ENCODE data around the gene SLC25A3. TPM values are rescaled to one million over a fixed set of nuclear protein-coding genes. Genes with fewer than 3 reads are reported as not detected.

The SLC25A3 gene
- total and polyA plus RNA-seq, 9 of the 15 experiments (the other 6 are each of a cell fraction or from before 2014, with no cell fraction given): 264 to 766 (median 495) TPM

DNA sequence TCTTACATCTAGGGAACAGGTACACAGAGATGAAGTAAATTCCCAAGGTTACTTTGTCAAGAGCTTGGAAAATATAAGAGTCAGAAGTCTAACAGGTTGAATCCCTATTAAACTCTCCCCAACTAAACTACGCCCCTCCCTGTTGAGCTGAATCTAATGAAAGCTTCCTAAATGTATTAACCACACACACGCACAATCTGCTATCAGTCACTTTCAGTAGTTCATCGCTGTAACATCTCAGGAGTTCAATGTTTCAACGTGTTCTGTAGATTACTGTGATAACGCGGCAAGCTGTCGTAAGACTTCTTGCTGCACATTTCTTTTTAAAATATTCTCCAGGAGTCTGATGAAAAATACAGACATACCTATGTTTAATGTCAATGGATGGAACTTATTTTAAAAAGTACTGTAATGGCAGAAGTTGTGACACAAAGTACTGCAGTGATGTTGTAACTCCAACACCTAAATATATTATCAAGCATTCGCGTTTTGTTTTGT, 612 bp upstream of the SLC25A3 start:
- BruUV-seq (replicated peaks): TSS peak; percentile 99
- peak; percentile 35 for FAIRE-seq
- Histone ChIP-seq H3K4me1 (replicated peaks in 1 of 2; ENCODE audit: control insufficient read depth in 2 of 2, insufficient read depth in 2 of 2, low read length in 2 of 2) (peaks cover 16 to 18% of the 10 kb centered on the region in 2 experiments; a peak in 4 of 5 replicates), H2AFZ (ENCODE audit: low read depth, low read length) (peak overlapping the region; percentile 92), H4K20me1 (replicated peaks; ENCODE audit: control insufficient read depth, insufficient read depth, low read length) (peaks cover 26% of the 10 kb centered on the region), H3K9me1 (ENCODE audit: control insufficient read depth, insufficient read depth, low read length) (no peaks in the 10 kb centered on the region), H3K27me3 (ENCODE audit: control insufficient read depth in 2 of 2, insufficient read depth in 2 of 2, low read length in 2 of 2) (no peaks in the 10 kb centered on the region), H3K27ac (ENCODE audit: extremely low read depth, low read depth, low read length) (peak overlapping the region; percentile 80), H3K9me3 (replicated peaks; ENCODE audit: control insufficient read depth, insufficient read depth, low read depth, low read length) (no peaks in the 10 kb centered on the region), H3K79me2 (ENCODE audit: control insufficient read depth, insufficient read depth, low read length) (peaks cover 52% of the 10 kb centered on the region), H3K4me3 (peak overlapping the region; percentile 100), H3K9ac (ENCODE audit: insufficient read depth in 1 of 2, low read depth in 2 of 2, low read length in 2 of 2) (peak overlapping the region; percentile 72 to 81), H3K36me3 (ENCODE audit: control insufficient read depth, insufficient read depth, low read length) (peaks cover 41% of the 10 kb centered on the region), H3K4me2 (ENCODE audit: insufficient read depth, low read length) (peak overlapping the region; percentile 92)
- WGBS (ENCODE audit: insufficient coverage, low coverage, missing lambda C conversion rate): 1% methylated on average over 9 of the region's 9 CpGs
- ChIA-PET POLR2A (interaction anchor here (0.8 to 7.2 kb wide), 17 partner anchors 8 to 406 kb away, joined by 3 to 96 read pairs (median 4); no protein-coding TSS in a partner anchor), CTCF (ENCODE audit: low intra/inter-chr PET ratio) (no interaction called here)
- no peak for ATAC-seq
- intact Hi-C loops (cut with micrococcal nuclease) (loop anchor here (1.0 to 5.0 kb wide), 5 partner anchors 20 to 76 kb away; partner anchors contain the start of genes APAF1 and TMPO), in situ Hi-C loops (cut with MboI) (no loop called here)
- DNase-seq (ENCODE audit: extremely low read depth in 1 of 4, low spot score in 3 of 4): peak in 2 of 4 experiments; percentile 25 to 49
- TF ChIP-seq ZNF639 (CRISPR knock-in tag; conservative IDR thresholded peaks at IDR 0.05 in 1 of 2, IDR thresholded peaks at IDR 0.05 in 1 of 2) (0 out of 4 replicates have a peak, but pooled peaks of 1 of the 2 experiments have one; percentile 20), PTRF (tag; IDR thresholded peaks at IDR 0.05) (0 out of 2 replicates have a peak, but pooled peaks have one; percentile 13), ARNT (IDR thresholded peaks at IDR 0.05) (peak in 1 of 2 experiments; percentile 49; a peak in 1 of 4 replicates), STAT5B (CRISPR knock-in tag; IDR thresholded peaks at IDR 0.05) (no peak), KDM4B (IDR thresholded peaks at IDR 0.05; ENCODE audit: borderline replicate concordance in 2 of 2, low read depth in 1 of 2) (no peak), ZFP30 (CRISPR knock-in tag; IDR thresholded peaks at IDR 0.05; ENCODE audit: borderline replicate concordance) (no peak), STAT5A (IDR thresholded peaks at IDR 0.05; ENCODE audit: borderline replicate concordance, low read length) (no peak), ZNF449 (CRISPR knock-in tag; IDR thresholded peaks at IDR 0.05) (no peak), SRSF1 (IDR thresholded peaks at IDR 0.05; ENCODE audit: low read depth, low read length) (no peak), SAP30 (IDR thresholded peaks at IDR 0.05; ENCODE audit: borderline replicate concordance, insufficient read depth, low read depth, low read length, poor library complexity, severe bottlenecking) (peak; percentile 39), HDAC1 (IDR thresholded peaks at IDR 0.05) (peak in 1 of 2 experiments; percentile 43; a peak in 1 of 4 replicates), AFF1 (IDR thresholded peaks at IDR 0.05; ENCODE audit: low read depth in 1 of 2, partially characterized antibody in 2 of 2) (peak in 1 of 2 experiments; percentile 6)

Measured in K562 (cell line).